ENCODE measurements around the gene C17orf75. TPM values are rescaled to one million over a fixed set of nuclear protein-coding genes. Genes with fewer than 3 reads are reported as not detected.
"Not testable (repeated sequence)": the region's sequence is repeated elsewhere in the genome, so short reads cannot be mapped to it uniquely, and the experiment has no call there.

The C17orf75 gene
- total RNA-seq, 1 experiment from 2014 or later: 26.9 TPM

GRCh38 chr17:32323811-32324491 lies 18.0 kb downstream of the C17orf75 start:
- H3K9me3 ChIP-seq (ENCODE audit: low read depth, low read length, poor library complexity, severe bottlenecking): no peaks in the 10 kb centered on the region
- TF ChIP-seq CTCF (conservative IDR thresholded peaks at IDR 0.05; ENCODE audit: low read depth, low read length) (no peak), EZH2 (IDR thresholded peaks at IDR 0.05; ENCODE audit: borderline replicate concordance, low read depth, low read length, poor library complexity, severe bottlenecking) (no peak)
- H3K36me3 ChIP-seq (ENCODE audit: insufficient read depth, low read length, poor library complexity, severe bottlenecking): no peaks in the 10 kb centered on the region
- CTCF ChIA-PET: no interaction called here
- no peaks in the 10 kb centered on the region for H3K4me1 ChIP-seq (ENCODE audit: insufficient read depth, low read length, poor library complexity, severe bottlenecking)
- no peak for DNase-seq (ENCODE audit: low spot score)
- no TSS peak for BruUV-seq (replicated peaks)
- POLR2A ChIA-PET (ENCODE audit: low non-redundant PET): no interaction called here
- H3K27ac ChIP-seq (ENCODE audit: low read depth, low read length, poor library complexity, severe bottlenecking): no peak overlapping the region
- no peak overlapping the region for H3K4me3 ChIP-seq (ENCODE audit: low read depth, low read length, poor library complexity, severe bottlenecking)
- intact Hi-C loops (cut with micrococcal nuclease; ENCODE audit: unreplicated experiment): no loop called here
- H3K27me3 ChIP-seq (replicated peaks; ENCODE audit: insufficient read depth, low read depth, low read length, poor library complexity): no peaks in the 10 kb centered on the region

- no peaks in the 10 kb centered on the region for H3K36me3 ChIP-seq (ENCODE audit: insufficient read depth, low read length, poor library complexity, severe bottlenecking)
- DNase-seq (ENCODE audit: low spot score): no peak
- H3K27ac ChIP-seq (ENCODE audit: low read depth, low read length, poor library complexity, severe bottlenecking): no peak overlapping the region
- H3K27me3 ChIP-seq (replicated peaks; ENCODE audit: insufficient read depth, low read depth, low read length, poor library complexity): no peaks in the 10 kb centered on the region
- BruUV-seq (replicated peaks): no TSS peak
- H3K9me3 ChIP-seq (ENCODE audit: low read depth, low read length, poor library complexity, severe bottlenecking): no peaks in the 10 kb centered on the region
- ChIA-PET POLR2A (ENCODE audit: low non-redundant PET) (no interaction called here), CTCF (no interaction called here)
- intact Hi-C loops (cut with micrococcal nuclease; ENCODE audit: unreplicated experiment): no loop called here
- H3K4me3 ChIP-seq (ENCODE audit: low read depth, low read length, poor library complexity, severe bottlenecking): no peak overlapping the region
- TF ChIP-seq EZH2 (IDR thresholded peaks at IDR 0.05; ENCODE audit: borderline replicate concordance, low read depth, low read length, poor library complexity, severe bottlenecking) (no peak), CTCF (conservative IDR thresholded peaks at IDR 0.05; ENCODE audit: low read depth, low read length) (no peak)
- H3K4me1 ChIP-seq (ENCODE audit: insufficient read depth, low read length, poor library complexity, severe bottlenecking): no peaks in the 10 kb centered on the region
Measured at GRCh38 chr17:32323046-32323445, 18.9 kb downstream of the C17orf75 start.

- no peaks in the 10 kb centered on the region for H3K27me3 ChIP-seq (replicated peaks; ENCODE audit: insufficient read depth, low read depth, low read length, poor library complexity)
- no peak for TF ChIP-seq EZH2 (IDR thresholded peaks at IDR 0.05; ENCODE audit: borderline replicate concordance, low read depth, low read length, poor library complexity, severe bottlenecking)
- TF ChIP-seq CTCF (conservative IDR thresholded peaks at IDR 0.05; ENCODE audit: low read depth, low read length): no peak
- intact Hi-C loops (cut with micrococcal nuclease; ENCODE audit: unreplicated experiment): no loop called here
- DNase-seq (ENCODE audit: low spot score): no peak
- CTCF ChIA-PET: no interaction called here
- no peaks in the 10 kb centered on the region for H3K36me3 ChIP-seq (ENCODE audit: insufficient read depth, low read length, poor library complexity, severe bottlenecking)
- POLR2A ChIA-PET (ENCODE audit: low non-redundant PET): no interaction called here
- no peak overlapping the region for H3K4me3 ChIP-seq (ENCODE audit: low read depth, low read length, poor library complexity, severe bottlenecking)
- no peak overlapping the region for H3K27ac ChIP-seq (ENCODE audit: low read depth, low read length, poor library complexity, severe bottlenecking)
- H3K4me1 ChIP-seq (ENCODE audit: insufficient read depth, low read length, poor library complexity, severe bottlenecking): no peaks in the 10 kb centered on the region
- H3K9me3 ChIP-seq (ENCODE audit: low read depth, low read length, poor library complexity, severe bottlenecking): no peaks in the 10 kb centered on the region
- BruUV-seq (replicated peaks): no TSS peak
Measured at GRCh38 chr17:32320847-32321246, 21.1 kb downstream of the C17orf75 start.

- H3K27me3 ChIP-seq (replicated peaks; ENCODE audit: insufficient read depth, low read depth, low read length, poor library complexity); DNase-seq (ENCODE audit: low spot score); POLR2A ChIA-PET (ENCODE audit: low non-redundant PET); H3K4me3 ChIP-seq (ENCODE audit: low read depth, low read length, poor library complexity, severe bottlenecking); H3K4me1 ChIP-seq (ENCODE audit: insufficient read depth, low read length, poor library complexity, severe bottlenecking); intact Hi-C loops (cut with micrococcal nuclease; ENCODE audit: unreplicated experiment); H3K27ac ChIP-seq (ENCODE audit: low read depth, low read length, poor library complexity, severe bottlenecking); BruUV-seq (replicated peaks); H3K9me3 ChIP-seq (ENCODE audit: low read depth, low read length, poor library complexity, severe bottlenecking); H3K36me3 ChIP-seq (ENCODE audit: insufficient read depth, low read length, poor library complexity, severe bottlenecking); CTCF ChIA-PET: not testable (repeated sequence)
Measured at GRCh38 chr17:32320080-32320479, 21.9 kb downstream of the C17orf75 start.
